Activated T-cell treated with anti-CD3 and anti-CD28 coated beads for 4 hours (primary cell): ENCODE data around the gene USP36.
"Not testable (repeated sequence)": the region's sequence is repeated elsewhere in the genome, so short reads cannot be mapped to it uniquely, and the experiment has no call there.

ENCODE experiments used
- DNase-seq: peaks from one replicate; pipeline ENCODE4 v3.0.0-alpha.2; 2020

The USP36 gene

DNA sequence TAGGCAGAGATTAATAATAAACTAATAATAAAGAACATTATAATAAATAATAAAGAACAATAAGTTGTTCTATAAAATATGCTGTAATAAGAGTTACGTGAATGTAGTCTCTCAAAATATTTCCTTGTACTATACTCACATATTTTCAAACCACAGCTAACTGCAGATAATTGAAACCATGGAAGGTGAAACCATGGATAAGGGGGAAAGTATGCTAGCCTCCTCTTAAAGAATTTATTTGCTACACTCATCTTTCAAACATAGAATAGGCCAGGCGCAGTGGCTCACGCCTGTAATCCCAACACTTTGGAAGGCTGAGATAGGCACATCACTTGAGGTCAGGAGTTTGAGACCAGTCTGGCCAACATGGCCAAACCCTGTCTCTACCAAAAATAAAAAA lies 77.1 kb downstream of the USP36 start:
- DNase-seq: no peak

DNA sequence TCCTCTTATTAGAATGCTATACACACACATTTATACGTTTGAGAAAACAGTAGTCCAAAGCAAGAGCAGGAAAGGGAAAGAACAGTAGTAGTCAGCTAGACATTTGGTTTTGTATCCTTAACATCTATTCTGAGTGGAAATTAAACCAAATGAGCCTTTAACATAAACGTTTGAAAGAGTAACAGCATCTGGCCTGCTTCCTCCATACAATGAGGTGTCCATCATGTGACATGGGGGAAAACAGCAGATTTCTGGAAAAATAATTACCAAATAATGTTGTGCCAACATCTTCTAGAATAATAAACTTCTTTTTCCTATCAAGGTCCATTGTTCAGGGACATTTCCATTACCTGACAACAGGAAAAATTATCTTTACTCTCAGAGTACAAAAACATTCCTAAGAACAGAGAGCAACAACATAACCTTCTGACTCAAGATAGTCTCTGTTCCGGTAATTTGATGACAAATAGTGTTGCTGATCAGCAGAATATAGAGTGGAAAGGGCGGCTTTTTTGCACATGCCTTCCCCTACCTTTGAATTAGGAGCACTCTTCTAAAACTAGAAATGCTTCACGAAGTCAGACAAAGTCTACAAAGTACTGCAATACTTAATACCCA lies 78.7 kb downstream of the USP36 start:
- no peak for DNase-seq

DNA sequence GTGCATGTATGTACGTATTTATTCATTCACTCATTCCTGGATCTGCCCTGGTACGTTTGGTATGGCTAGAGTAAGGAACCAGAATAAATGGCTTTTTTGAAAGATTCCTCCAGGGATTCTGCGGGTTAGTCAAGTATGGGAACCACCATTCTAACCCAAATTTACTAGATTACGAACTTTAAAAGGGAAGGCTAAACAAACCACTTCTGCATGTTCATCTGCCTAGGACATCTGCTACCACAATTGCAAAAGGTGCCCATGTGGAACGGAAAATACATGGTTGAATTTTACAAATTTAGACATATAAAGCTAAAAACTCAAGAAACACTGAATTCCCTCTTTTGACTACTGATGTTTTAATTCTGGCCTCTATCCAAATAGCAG lies 80.7 kb downstream of the USP36 start:
- no peak for DNase-seq

DNA sequence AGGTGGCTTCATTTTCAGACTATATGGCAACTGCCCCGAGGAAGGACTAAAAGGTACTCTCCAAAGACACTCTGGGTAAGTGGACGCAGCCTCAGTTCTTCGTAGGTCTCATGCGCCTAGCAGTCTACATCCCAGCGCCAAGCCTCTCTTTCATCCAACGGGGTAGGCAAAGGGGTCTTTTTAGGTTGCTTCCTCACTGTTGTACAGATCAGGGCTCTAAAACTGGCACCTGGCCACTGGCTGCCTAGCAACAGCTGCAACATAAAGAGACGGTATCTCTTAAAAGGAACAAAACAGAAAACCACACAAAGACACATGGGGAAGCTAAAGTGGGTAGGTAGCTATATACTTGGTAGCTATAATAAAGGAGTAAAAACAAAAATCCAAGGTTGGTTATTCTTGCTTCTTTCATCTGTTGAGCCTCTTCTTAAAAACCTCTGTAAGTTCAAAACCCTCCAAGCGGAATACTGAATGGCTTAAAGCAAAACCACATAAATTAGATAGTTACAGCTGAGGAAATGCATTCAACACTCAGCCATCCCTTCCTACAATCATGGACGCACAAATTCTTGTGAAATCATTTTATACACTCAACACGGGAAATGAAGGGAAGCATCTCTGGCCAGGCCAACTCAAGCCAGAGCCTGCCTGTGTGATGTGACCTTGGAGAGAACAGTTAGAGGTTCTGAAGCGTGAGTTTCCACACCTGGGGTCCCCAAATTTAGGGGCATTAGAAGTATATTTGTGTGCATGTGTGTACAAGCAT lies 81.2 kb downstream of the USP36 start:
- no peak for DNase-seq

DNA sequence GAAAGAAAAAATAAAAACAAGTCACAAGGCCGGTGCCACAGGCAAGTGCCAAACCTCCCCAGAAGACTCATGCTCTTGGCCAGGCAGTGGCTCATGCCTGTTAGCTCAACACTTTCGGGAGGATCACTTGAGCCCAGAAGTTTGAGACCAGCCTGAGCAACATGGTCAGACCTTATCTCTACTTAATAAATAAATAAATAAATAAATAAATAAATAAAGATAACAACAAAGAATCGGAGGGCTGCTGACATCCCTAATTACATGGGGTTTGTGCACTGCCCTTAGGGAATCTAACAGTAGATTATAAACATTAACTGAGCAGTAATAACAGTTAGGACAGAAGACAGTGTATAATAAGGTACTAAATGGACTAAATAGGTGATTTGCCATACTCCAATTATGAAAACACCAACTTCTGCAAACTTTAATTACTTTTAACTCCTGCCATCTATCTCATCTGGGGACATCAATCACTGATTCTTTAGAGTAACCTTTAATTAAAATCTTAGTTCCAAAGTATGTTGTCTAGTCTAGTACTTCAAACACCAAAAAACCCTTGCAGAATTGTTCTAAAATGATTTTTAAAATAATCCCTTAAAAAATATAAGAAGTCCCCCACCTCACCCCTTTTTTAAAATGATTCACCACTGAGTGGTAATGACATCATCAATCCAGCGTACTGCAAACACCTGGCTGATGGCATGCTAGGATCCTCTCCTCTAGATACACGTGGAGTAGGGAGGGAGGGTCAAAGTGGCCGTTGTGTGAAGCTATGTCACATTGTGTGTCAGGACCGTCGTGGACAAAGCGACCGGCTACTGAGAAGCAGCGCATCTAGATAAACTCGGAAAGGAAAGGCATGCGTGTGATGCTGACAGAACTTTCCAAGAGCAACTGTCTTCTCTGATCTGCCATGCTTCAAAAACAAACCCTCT lies 87.0 kb downstream of the USP36 start:
- no peak for DNase-seq

DNA sequence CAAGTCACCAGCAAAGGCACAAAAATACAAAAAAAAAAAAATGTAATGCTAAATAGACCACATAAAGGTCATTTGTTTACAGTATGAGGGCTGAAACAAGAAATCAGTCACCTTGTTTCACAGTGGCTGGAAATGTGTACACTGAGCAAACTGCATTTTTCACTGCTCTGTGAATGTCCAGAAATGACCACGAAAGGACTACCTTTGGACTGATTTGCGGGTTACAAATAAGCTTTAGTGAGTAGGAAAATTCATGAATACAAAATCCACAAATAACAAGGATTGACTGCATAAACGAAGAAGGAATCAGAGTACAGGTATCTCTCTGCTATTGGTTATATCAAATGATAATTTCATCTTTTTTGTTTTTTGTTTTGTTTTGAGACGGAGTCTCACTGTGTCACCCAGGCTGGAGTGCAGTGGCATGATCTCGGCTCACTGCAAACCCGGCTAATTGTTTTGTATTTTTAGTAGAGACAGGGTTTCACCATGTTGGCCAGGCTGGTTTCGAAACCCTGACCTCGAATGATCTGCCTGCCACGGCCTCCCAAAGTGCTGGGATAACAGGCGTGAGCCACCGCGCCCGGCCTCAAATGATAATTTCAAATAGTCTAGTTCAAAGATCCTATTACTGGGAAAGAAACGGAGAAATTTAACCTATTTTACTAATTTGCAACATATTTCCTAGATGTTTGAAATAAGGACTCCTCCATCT lies 89.0 kb downstream of the USP36 start:
- DNase-seq: no peak

DNA sequence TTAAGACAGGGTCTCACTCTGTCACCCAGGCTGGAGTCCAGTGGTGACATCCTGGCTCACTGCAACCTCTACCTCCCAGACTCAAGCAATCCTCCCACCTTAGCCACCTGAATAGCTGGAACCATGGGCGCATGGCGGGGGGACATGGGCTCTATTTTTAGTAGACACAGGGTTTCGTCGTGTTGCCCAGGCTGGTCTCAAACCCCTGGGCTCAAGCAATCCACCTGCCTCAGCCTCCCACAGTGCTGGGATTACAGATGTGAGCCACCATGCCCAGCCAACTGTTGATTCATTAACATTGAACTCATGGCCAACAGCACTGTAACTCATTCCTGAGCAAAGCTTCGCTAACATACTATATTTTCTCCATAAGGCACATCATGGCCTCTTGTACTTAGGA lies 89.6 kb downstream of the USP36 start:
- DNase-seq: not testable (repeated sequence)

DNA sequence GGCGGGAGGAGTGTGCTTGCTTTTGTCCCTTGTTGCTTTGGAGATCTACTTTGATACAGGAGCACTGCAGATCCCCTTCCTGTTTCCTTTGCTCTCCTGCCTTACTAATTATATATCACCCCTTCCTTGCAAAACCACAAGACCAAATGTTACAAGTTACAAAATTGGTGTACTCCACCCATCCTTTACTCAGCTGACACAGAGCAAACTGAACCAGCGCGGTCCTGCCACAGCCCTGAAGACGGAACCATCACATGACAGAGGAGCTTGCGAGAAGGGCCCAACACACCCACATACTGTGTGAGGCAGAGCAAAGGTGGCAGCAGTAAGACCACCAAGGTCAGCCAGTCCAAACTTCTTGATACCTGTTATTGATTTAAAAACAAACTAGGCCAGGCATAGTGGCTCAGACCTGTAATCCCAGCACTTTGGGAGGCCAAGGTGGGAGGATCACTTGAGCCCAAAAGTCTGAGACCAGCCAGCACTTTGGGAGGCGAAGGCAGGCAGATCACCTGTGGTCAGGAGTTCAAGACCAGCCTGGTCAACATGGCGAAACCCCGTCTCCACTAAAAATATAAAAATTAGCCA lies 91.8 kb downstream of the USP36 start:
- peak; percentile 54 for DNase-seq

DNA sequence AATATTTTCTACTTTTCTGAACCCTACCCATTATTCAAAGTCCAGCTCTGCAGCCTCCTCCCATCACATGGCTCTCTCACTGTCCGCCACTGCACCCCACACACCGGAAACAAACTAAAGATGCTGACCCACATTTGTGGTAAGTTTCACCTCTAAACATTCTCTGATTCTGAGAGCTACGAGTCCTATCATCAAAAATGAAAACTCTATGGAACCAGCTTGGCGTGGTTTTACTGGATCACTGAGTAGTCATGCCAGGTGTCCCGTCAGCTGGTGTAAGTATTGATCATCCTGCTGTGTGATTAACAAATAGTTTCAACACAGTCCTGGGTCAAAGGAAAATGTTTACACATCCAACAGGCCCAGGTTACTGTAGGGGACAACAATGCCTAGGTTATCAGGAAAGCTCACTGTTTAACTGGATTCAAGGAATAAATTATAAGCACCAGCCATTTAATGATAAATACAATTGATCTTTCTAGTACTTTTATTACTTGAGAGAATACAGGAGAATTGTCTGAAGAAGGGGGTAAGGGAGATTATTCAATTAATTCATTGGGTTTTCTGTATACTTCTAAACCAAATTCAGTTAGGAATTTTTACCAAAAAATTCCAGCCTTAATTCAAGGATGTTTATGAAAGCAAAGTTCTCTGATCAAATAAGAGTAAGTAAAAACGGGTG lies 92.4 kb downstream of the USP36 start:
- no peak for DNase-seq

DNA sequence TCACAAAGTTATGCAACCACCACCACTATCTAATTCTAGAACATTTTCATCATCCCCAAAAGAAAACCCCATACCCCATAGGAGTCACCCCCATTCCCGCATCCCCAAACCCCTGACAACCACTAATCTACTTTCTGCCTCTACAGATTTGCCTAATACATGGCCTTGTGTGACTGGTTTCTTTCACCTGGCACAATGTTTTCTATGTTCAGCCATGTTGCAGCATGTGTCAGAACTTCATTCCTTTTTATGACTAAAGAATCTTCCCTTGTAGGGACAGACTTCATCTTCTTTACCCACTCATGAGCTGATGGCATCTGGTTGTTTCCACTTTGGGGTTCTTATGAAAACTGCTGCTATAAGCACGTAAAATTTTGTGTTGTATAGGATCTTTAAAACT lies 93.1 kb downstream of the USP36 start:
- DNase-seq: no peak

DNA sequence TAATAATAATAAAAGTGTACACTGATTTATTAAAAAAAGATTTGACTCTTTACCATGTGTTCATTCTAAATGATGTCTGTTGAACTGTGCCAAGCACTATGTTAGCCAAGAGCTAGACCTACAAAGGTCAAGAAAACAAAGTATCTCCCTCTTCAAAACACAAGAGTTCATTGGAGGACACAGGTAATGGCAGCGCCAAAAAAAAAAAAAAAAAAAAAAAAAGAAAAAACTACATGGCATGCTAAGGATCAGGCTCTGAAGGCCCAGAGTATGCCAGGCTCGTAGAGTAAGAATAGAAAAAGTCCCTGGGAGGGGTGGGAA lies 93.7 kb downstream of the USP36 start:
- no peak for DNase-seq

DNA sequence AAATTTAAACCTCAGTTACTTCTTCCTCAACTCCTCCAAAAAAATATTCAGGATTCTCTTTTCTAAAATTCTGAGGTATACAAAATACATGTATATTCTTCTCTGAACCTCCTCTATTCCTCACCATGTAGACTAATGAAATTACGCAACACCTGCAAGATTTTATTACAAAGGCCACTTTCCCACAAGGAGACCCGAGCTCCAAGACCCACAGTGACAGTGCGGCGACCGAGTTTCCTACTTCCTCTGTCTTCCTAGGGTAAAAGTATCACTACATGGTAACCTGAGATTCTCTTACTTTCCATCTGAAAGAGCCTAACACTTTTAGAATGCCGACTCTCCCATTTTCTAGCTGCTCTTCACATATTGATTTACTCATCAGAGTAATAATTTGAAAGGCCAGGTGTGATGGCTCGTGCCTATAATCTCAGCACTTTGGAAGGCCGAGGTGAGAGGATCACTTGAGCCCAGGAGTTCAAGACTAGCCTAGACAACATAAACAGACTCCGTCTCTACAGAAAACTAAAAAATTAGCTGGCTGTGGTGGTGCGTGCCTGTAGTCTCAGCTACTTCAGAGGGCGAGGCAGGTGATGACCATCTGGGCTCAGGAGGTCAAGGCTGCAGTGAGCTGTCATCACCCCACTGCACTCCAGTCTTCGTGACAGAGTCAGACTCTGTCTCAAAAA lies 94.2 kb downstream of the USP36 start:
- DNase-seq: no peak
